Measurements from ENCODE around the gene CDK1.

DNA sequence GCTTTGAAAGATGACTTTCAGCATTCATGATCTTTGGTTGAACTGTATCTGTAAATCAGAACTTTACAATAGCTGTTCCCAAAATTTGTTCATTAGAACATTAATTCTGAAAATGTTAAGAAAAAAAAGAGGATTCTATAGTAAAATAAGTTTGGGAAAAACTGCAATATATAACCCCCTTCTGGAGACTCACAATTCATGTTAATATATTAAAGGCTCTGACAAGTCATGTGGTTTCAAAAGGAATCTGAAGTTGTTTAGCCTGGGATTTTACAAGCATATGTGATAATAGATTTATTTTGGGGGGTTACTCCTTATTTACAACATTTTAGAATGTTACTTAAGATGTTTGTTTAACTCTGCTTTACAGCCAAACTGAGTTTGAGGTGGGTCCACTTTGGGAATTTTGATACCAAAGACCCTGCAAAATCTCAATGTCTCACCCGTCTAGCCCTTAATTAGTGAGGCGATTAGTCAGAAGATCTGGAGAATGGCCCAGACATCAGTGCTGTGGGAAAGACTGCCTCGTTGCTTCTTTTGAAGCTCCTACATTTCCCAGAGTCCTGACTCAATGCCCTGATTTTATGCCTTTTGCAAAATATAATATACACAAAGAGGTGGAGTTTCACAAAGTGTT lies 40.0 kb downstream of the CDK1 start:
- no peak for TF ChIP-seq POLR2A (IDR thresholded peaks at IDR 0.05; ENCODE audit: low read depth, low read length)
- TF ChIP-seq POLR2AphosphoS5 (IDR thresholded peaks at IDR 0.05; ENCODE audit: low read depth, low read length): no peak
- no peak for TF ChIP-seq POU2F2 (IDR thresholded peaks at IDR 0.05; ENCODE audit: low read depth, low read length)
- no peak for TF ChIP-seq TAF1 (IDR thresholded peaks at IDR 0.05; ENCODE audit: low read depth, low read length)
